HepG2 (cell line): ENCODE data around the gene TMEM198. TPM values are rescaled to one million over a fixed set of nuclear protein-coding genes. Genes with fewer than 3 reads are reported as not detected.

Source experiments
- ATAC-seq: fragments of 200-7000 bp; cut with Tn5 transposase; 3 replicates; pipeline ENCODE4 v1.9.1; 2020; ENCODE audit warnings: mild to moderate bottlenecking, moderate library complexity
- BruUV-seq: library from RNA; stranded (reverse); fragments of 400-500 nt; replicated peaks from 2 replicates; lab custom pipeline; 2021; lab: Mats Ljungman, UMichigan
- CTCF ChIA-PET: fragments of 300-600 bp; formaldehyde crosslinking; extraction: SDS; loops from one replicate; lab custom pipeline; 2021; ENCODE audit warnings: low total read pairs, inconsistent platforms, low intra/inter-chr PET ratio; lab: Yijun Ruan, JAX
- POLR2A ChIA-PET: fragments of 350-600 bp; sonication (Branson Sonifier 250); formaldehyde crosslinking; loops from one replicate; lab custom pipeline; 2020; ENCODE audit warnings: antibody characterized with exemption, inconsistent platforms; lab: Yijun Ruan, JAX
- DNase-seq: peaks from one replicate; pipeline ENCODE4 v3.0.0-alpha.2; 2015; ENCODE audit warnings: low spot score
- FAIRE-seq: peaks from 3 replicates; lab custom pipeline; 2011; peaks lifted over from hg19 to GRCh38; lab: Jason Lieb, UNC
- H2AFZ ChIP-seq: one replicate; pipeline ENCODE4 v1.6.1; 2011; ENCODE audit warnings: low read length, inconsistent platforms
- H3K27ac ChIP-seq: fragments of 300-600 bp; 3 replicates; pipeline ENCODE4 v1.8.0; 2011; ENCODE audit warnings: mixed run types, mild to moderate bottlenecking, mixed read lengths, low read length, inconsistent platforms; ENCODE audit not compliant: insufficient read depth; ENCODE audit errors: extremely low read length
- H3K27me3 ChIP-seq, 2 experiments: fragments of 200-600 bp in 1 of 2; 2 replicates in 1 of 2; 3 replicates in 1 of 2; pipeline versions ENCODE4 v1.6.0 to v1.8.0; 2011; ENCODE audit warnings: low read length in 2 of 2, mild to moderate bottlenecking in 2 of 2, moderate library complexity in 2 of 2, inconsistent platforms in 1 of 2; ENCODE audit not compliant: insufficient read depth in 2 of 2, control insufficient read depth in 1 of 2
- H3K36me3 ChIP-seq, 2 experiments: fragments of 200-600 bp in 1 of 2; replicated peaks in 1 of 2; 2 replicates in 1 of 2; 3 replicates in 1 of 2; pipeline versions ENCODE4 v1.5.1 to v1.8.0; 2011; ENCODE audit warnings: low read length in 2 of 2, inconsistent platforms in 1 of 2; ENCODE audit not compliant: insufficient read depth in 2 of 2, control insufficient read depth in 1 of 2
- H3K4me1 ChIP-seq: 2 replicates; pipeline ENCODE4 v1.5.1; 2012; ENCODE audit warnings: low read length, inconsistent platforms; ENCODE audit not compliant: insufficient read depth
- H3K4me2 ChIP-seq: 2 replicates; pipeline ENCODE4 v1.6.0; 2011; ENCODE audit warnings: low read depth, low read length, inconsistent platforms
- H3K4me3 ChIP-seq, 3 experiments: fragments of 200-600 bp in 1 of 3; sonication (generic), shearing (Covaris generic) in 1 of 3; replicated peaks in 1 of 3; 2 replicates each; pipeline ENCODE4 v1.5.1; 2011 to 2016; ENCODE audit warnings: low read length in 3 of 3, inconsistent platforms in 2 of 3, low read depth in 2 of 3, mild to moderate bottlenecking in 2 of 3, control low read depth in 1 of 3, mixed read lengths in 1 of 3; ENCODE audit not compliant: insufficient read depth in 1 of 3
- H3K79me2 ChIP-seq: one replicate; pipeline ENCODE4 v1.6.1; 2011; ENCODE audit warnings: low read length, inconsistent platforms; ENCODE audit not compliant: insufficient read depth
- H3K9ac ChIP-seq: 2 replicates; pipeline ENCODE4 v1.6.0; 2011; ENCODE audit warnings: mild to moderate bottlenecking, low read depth, low read length, inconsistent platforms; ENCODE audit not compliant: insufficient read depth
- H3K9me3 ChIP-seq: 2 replicates; pipeline ENCODE4 v1.5.1; 2012; ENCODE audit warnings: mild to moderate bottlenecking, low read length
- H4K20me1 ChIP-seq: 2 replicates; pipeline ENCODE4 v1.6.0; 2011; ENCODE audit warnings: inconsistent platforms, mild to moderate bottlenecking, low read length, moderate library complexity; ENCODE audit not compliant: insufficient read depth
- CREBL2 ChIP-seq: sonication (generic); formaldehyde crosslinking; IDR thresholded peaks from 2 replicates; pipeline ENCODE4 v1.8.1; 2023; ENCODE audit warnings: missing genetic modification reagents, mild to moderate bottlenecking, borderline replicate concordance
- ETV5 ChIP-seq: IDR thresholded peaks from 2 replicates; pipeline ENCODE4 v1.6.1; 2018; ENCODE audit warnings: missing biosample characterization, missing genetic modification reagents, inconsistent platforms, borderline replicate concordance
- GPN1 ChIP-seq: sonication (generic); formaldehyde crosslinking; IDR thresholded peaks from 2 replicates; pipeline ENCODE4 v1.5.1; 2020; ENCODE audit warnings: missing genetic modification reagents, borderline replicate concordance
- HMGA1 ChIP-seq: sonication (generic); formaldehyde crosslinking; conservative IDR thresholded peaks from 2 replicates; pipeline ENCODE4 v1.4.0; 2020; ENCODE audit warnings: missing genetic modification reagents
- KAT7 ChIP-seq: IDR thresholded peaks from 2 replicates; pipeline ENCODE4 v1.6.1; 2018; ENCODE audit warnings: borderline replicate concordance, missing compliant biosample characterization
- KLF6 ChIP-seq: IDR thresholded peaks from 2 replicates; pipeline ENCODE4 v1.8.0; 2016; ENCODE audit warnings: missing biosample characterization, missing genetic modification reagents
- MAF1 ChIP-seq: sonication (generic); formaldehyde crosslinking; IDR thresholded peaks from 2 replicates; pipeline ENCODE4 v1.5.0; 2020; ENCODE audit warnings: missing genetic modification reagents, borderline replicate concordance
- MTA1 ChIP-seq: sonication (generic); formaldehyde crosslinking; IDR thresholded peaks from 2 replicates; pipeline ENCODE4 v1.4.0; 2020; ENCODE audit warnings: missing genetic modification reagents, mild to moderate bottlenecking, borderline replicate concordance
- NFRKB ChIP-seq: fragments of 450-650 bp; IDR thresholded peaks from 2 replicates; pipeline ENCODE4 v1.6.1; 2017
- PHF20 ChIP-seq: sonication (generic); formaldehyde crosslinking; IDR thresholded peaks from 2 replicates; pipeline ENCODE4 v1.5.0; 2020; ENCODE audit warnings: mild to moderate bottlenecking, missing genetic modification reagents
- SIX4 ChIP-seq: sonication (generic); formaldehyde crosslinking; IDR thresholded peaks from 2 replicates; pipeline ENCODE4 v1.4.0; 2020; ENCODE audit warnings: missing genetic modification reagents
- SOX5 ChIP-seq: IDR thresholded peaks from 2 replicates; pipeline ENCODE4 v1.6.1; 2016; ENCODE audit warnings: borderline replicate concordance
- SP1 ChIP-seq, 2 experiments: fragments of 450-650 bp in 1 of 2; sonication (generic) in 1 of 2; formaldehyde crosslinking in 1 of 2; IDR thresholded peaks; 2 replicates each; pipeline versions ENCODE4 v1.4.0 to v1.6.1; 2016 to 2020; ENCODE audit warnings: missing genetic modification reagents in 1 of 2
- THAP9 ChIP-seq: sonication (generic); formaldehyde crosslinking; IDR thresholded peaks from 2 replicates; pipeline ENCODE4; 2020; ENCODE audit warnings: missing genetic modification reagents, mild to moderate bottlenecking, borderline replicate concordance
- ZNF225 ChIP-seq: sonication (generic); formaldehyde crosslinking; IDR thresholded peaks from 2 replicates; pipeline ENCODE4 v1.4.0; 2020; ENCODE audit warnings: mild to moderate bottlenecking, missing genetic modification reagents
- ZNF329 ChIP-seq: sonication (generic); formaldehyde crosslinking; IDR thresholded peaks from 2 replicates; pipeline ENCODE4 v1.9.0; 2021; ENCODE audit warnings: low read depth, mild to moderate bottlenecking, missing genetic modification reagents
- ZNF512 ChIP-seq: sonication (generic); formaldehyde crosslinking; IDR thresholded peaks from 2 replicates; pipeline ENCODE4 v1.4.0; 2020; ENCODE audit warnings: mild to moderate bottlenecking, missing genetic modification reagents
- ZNF557 ChIP-seq: sonication (generic); formaldehyde crosslinking; IDR thresholded peaks from 2 replicates; pipeline ENCODE4 v1.4.0; 2020; ENCODE audit warnings: missing genetic modification reagents
- ZNF619 ChIP-seq: sonication (generic); formaldehyde crosslinking; IDR thresholded peaks from 2 replicates; pipeline ENCODE4 v1.4.0; 2020; ENCODE audit warnings: mild to moderate bottlenecking, missing genetic modification reagents
- ZNF780A ChIP-seq: sonication (generic); formaldehyde crosslinking; IDR thresholded peaks from 2 replicates; pipeline ENCODE4 v1.8.0; 2022; ENCODE audit warnings: mild to moderate bottlenecking, missing genetic modification reagents, moderate library complexity
- WGBS: methylation state at CpG from one replicate; pipeline ENCODE4 v1.1.6; 2017; ENCODE audit warnings: low lambda C conversion rate; 5-methylcytosine and 5-hydroxymethylcytosine counted together
- in situ Hi-C: cut with HindIII; loops from 2 replicates; pipeline ENCODE4 v1.10.0; 2017; ENCODE audit warnings: low pct_unique_long_range_greater_than_20kb; ENCODE audit not compliant: extremely low pct_ligation_motif_present
- intact Hi-C: fragments of 100-400 bp; cut with micrococcal nuclease; formaldehyde crosslinking; loops from one replicate; pipeline ENCODE4 v1.10.0; 2022; ENCODE audit not compliant: unreplicated experiment
- polyA plus RNA-seq, 8 experiments: library from polyadenylated mRNA; depleted of rRNA in 3 of 8; stranded (reverse) in 7 of 8; unstranded in 1 of 8; fragments of >200 nt; fragmentation: Illumina TruSeq in 4 of 8; extraction: Trizol in 4 of 8; gene quantifications; 2 replicates each; pipeline versions ENCODE4 v1.2.1 to v1.2.3, GENCODE V29; 2011 to 2016; ENCODE audit warnings: low read depth in 4 of 8, missing spikeins in 1 of 8, mixed read lengths in 1 of 8; ENCODE audit not compliant: insufficient read depth in 1 of 8
- total RNA-seq, 5 experiments: library from RNA; depleted of rRNA; stranded (reverse); fragments of >200 nt; fragmentation: Illumina TruSeq; extraction: Trizol; gene quantifications; 2 replicates each; pipeline ENCODE4 v1.2.3, GENCODE V29; 2016; ENCODE audit warnings: low read depth in 1 of 5

TMEM198 gene
- total and polyA plus RNA-seq, 2 of the 13 experiments (the other 11 are each of a cell fraction or from before 2014, with no cell fraction given): 17.3 to 23.5 TPM

- H4K20me1 ChIP-seq: no peaks in the 10 kb centered on the region
- H3K27ac ChIP-seq: peak overlapping the region; percentile 94
- ChIA-PET CTCF (interaction anchor here (2.9 kb wide), 1 partner anchor 72 kb away, joined by 13 read pairs; no protein-coding TSS in a partner anchor), POLR2A (interaction anchor here (1.2 to 3.2 kb wide), 10 partner anchors 9 to 362 kb away, joined by 3 to 150 read pairs (median 10); partner anchors contain the start of genes CHPF, GMPPA, STK11IP and TMEM198)
- peak overlapping the region; percentile 90 to 95 (median 94) for H3K4me3 ChIP-seq
- no peak for FAIRE-seq
- H2AFZ ChIP-seq: no peak overlapping the region
- peak; percentile 15 for ATAC-seq
- in situ Hi-C loops: no loop called here
- H3K36me3 ChIP-seq: peaks cover 5 to 25% of the 10 kb centered on the region in 2 experiments
- H3K4me1 ChIP-seq: peaks cover 64% of the 10 kb centered on the region
- H3K79me2 ChIP-seq: peaks cover 21% of the 10 kb centered on the region
- DNase-seq: no peak
- H3K4me2 ChIP-seq: peak overlapping the region; percentile 88
- no peaks in the 10 kb centered on the region for H3K27me3 ChIP-seq
- H3K9me3 ChIP-seq: no peaks in the 10 kb centered on the region
- WGBS: 65% methylated on average over 41 of the region's 95 CpGs
- intact Hi-C loops: no loop called here
- no TSS peak for BruUV-seq
- peak overlapping the region; percentile 88 for H3K9ac ChIP-seq
- TF ChIP-seq SOX5 (no peak), MTA1 (CRISPR knock-in tag) (peak; percentile 36; the same call in 1 of the 2 replicates), KAT7 (CRISPR knock-in tag) (peak; percentile 88), GPN1 (CRISPR knock-in tag) (no peak), KLF6 (CRISPR knock-in tag) (peak; percentile 57), ETV5 (CRISPR knock-in tag) (0 out of 2 replicates have a peak, but pooled peaks have one; percentile 28), NFRKB (no peak), ZNF780A (CRISPR knock-in tag) (peak; percentile 60; the same call in 1 of the 2 replicates), ZNF619 (peak; percentile 62; the same call in 1 of the 2 replicates), SP1 (IDR thresholded peaks at IDR 0.05) (no peak), SP1 (CRISPR knock-in tag; IDR thresholded peaks at IDR 0.05) (no peak), ZNF557 (CRISPR knock-in tag) (no peak), THAP9 (CRISPR knock-in tag) (peak; percentile 26; the same call in 1 of the 2 replicates), SIX4 (peak; percentile 8; the same call in 1 of the 2 replicates), MAF1 (CRISPR knock-in tag) (no peak), CREBL2 (0 out of 2 replicates have a peak, but pooled peaks have one; percentile 65), ZNF329 (CRISPR knock-in tag) (peak; percentile 48; the same call in 1 of the 2 replicates), HMGA1 (no peak), ZNF512 (CRISPR knock-in tag) (peak; percentile 36; the same call in 1 of the 2 replicates), PHF20 (CRISPR knock-in tag) (no peak), ZNF225 (CRISPR knock-in tag) (0 out of 2 replicates have a peak, but pooled peaks have one; percentile 36)
Measured at GRCh38 chr2:219570194-219570923, 26.5 kb downstream of the TMEM198 start.
